Stimulated activated CD4-positive, alpha-beta T cell treated with anti-CD3 and anti-CD28 coated beads, Interleukin-4, amount 100 ng/mL, for 24 hours (primary cell): ENCODE measurements around the gene RSPH6A.

Experiments
- DNase-seq: peaks from one replicate; pipeline ENCODE4 v3.0.0-alpha.2; 2020

Gene RSPH6A

DNA sequence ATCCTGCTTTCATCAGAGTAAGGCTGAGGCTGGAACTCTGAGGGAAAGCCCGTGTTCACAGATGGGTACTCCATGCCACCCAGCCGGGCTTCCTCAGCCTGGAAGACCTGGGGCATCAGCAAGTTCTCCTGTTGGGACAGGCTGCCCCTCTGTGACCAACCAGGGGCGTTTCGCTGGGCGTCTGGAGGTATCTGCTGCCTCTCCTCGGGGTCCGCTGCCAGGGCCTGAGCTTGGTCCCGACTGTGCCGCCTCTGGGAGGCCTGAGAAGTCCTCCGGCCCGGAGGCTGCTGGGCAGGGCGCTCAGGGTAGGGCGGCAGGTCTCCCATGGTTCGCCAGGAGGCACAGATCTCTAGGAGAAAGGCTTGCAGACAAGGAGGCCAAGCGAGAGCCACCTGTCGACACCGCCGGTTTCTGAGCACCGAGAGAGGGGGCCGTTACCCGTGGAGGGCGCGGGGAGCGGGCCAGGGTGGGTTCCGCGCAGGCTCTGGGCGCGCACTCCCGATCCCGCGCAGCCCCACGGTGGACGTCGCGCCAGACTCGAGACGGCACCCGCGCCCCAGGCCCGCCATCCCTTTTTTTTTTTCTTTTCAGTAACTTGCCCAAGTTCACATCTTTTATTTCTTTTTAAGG is at the start of gene RSPH6A:
Gene RSPH6A, minus strand, starts transcription at position 458 of the 630 bp plus-strand sequence. Its CDS starts 132 bp downstream, at position 326.
- no peak for DNase-seq

DNA sequence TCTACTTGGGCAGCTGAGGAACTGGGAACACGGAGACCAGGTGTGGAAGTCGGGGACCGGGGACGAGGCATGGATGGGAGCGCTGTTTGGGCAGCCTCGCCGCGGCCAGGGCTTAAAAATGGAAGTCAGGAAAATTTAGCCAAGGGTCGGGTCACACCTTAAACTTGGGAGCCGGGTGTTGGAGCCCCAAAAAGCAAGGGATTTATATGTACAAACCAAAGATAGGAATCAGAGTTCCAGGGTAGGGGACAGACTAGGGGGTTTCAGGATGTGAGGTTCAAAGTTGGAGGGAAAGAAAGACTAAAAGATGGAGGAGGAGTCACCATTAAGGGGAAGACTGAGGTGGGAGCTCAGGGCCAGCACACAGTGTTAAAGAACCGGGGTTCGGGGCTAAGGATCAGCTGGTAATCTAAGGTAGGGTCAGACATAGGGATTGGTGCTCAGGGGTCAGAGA is 49.5 kb upstream of the RSPH6A start:
- no peak for DNase-seq

DNA sequence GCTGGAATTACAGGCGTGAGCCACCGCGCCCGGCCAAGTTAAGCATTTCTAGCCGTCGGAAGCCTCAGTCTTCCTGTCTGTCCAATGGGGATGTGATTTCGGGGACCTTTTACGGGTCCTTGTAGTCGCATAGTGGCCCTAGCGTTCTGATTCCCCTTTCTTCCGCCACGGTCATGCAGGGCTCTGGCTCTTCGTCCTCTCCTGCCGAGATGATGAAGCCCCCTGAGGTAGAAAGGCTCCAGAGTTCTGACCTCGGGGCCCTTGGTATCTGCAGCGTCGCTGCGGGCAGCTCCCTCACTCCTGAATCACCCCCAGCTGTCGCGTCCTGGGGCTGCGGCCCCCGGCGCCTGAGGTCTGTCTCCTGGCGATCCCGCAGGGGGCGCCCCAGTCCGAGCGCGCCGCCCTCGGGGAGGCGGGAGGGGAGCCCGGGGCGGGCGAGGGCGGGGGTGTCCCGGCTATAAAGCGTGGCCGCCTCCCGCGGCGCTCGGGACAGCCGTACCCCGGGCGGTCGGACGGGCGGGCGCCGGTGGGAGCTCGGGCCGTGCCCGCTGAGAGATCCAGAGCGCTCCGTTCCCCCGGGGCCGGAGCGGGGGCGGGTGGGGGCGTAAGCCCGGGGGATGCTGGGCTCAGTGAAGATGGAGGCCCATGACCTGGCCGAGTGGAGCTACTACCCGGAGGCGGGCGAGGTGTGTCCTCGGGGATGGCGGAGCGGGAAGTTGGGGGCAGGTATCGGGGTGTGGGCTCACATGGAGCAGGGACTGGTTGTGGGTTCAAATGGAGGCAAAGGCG is 48.9 kb upstream of the RSPH6A start, which contains the start of gene FOXA3:
Gene FOXA3, plus strand, starts transcription at position 487 of the 789 bp plus-strand sequence. Its CDS starts 131 bp downstream, at position 618.
- DNase-seq, result peak; percentile 55

DNA sequence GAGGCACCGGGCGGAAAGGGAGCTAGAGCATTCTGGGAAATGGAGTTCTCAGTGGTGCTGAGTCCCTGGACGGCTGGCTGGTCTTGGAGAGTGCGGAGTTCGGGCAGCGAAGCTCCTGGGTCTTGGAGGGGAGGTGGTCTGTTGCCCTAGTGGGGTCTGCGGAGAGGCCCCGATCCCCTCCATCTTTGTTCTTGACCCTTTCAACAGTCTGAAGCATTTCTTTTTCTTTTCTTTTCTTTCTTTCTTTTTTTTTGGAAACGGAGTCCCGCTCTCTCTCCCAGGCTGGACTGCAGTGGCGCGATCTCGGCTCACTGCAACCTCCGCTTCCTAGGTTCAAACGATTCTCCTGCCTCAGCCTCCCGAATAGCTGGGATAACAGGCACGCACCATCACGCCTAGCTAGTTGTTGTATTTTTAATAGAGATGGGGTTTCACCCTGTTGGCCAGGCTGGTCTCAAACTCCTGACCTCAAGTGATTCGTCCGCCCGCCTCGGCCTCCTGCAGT is 48.3 kb upstream of the RSPH6A start:
- no peak for DNase-seq

DNA sequence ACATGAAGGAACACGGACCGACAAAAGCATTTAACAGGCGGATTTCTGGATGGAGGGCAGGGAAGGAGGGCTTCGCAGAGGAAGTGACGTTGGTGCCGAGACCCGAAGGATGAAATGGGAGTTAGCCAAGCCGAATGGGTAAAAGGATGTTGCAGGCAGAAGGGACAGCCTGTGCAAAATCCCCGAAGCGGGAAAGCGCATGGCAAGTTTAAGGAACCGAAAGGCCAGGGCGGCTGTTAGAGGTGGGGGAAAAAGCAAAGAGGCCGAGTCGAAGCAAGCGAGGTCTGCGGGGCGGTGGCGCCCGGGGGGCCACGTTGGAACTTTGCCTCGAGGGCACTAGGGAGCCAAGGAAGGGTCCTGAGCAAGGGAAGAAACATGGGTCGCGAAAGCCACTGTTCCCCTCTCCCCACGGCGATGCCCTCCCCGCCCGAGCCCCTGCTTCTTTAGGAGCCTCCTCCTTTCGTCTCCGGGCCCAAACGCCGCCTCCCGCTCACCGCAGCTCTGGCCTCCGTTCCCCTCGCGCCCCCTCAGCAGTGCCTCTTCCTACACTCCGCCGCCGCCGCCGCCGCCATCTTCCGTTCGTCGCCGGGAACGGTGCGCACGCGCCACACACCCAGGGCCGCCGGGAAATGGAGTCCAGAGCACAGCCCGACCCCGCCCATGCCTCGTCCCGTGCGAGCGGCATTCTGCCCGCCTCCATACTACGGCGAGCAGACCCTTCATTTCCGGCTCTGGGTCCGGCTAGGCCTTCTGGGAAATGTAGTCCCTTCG is 47.6 kb upstream of the RSPH6A start, which contains the start of gene SYMPK:
Gene SYMPK, minus strand, starts transcription at position 584 of the 771 bp plus-strand sequence. CDS start 8,652 bp downstream, outside the sequence.
- peak; percentile 99 for DNase-seq

DNA sequence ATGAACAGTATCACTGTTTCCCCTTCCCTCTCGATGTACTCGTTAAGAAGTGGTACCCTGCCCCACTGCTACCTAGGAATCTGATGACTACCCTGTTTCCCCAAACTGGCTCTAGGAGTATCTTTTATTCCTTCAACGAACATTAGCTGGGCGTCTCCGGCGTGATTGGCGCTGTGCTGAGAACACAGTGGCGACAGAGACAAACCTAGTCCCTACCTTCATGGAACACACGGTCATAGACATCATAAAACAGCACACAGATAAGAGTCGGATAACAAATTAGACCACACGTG is 47.1 kb upstream of the RSPH6A start:
- DNase-seq, result no peak

DNA sequence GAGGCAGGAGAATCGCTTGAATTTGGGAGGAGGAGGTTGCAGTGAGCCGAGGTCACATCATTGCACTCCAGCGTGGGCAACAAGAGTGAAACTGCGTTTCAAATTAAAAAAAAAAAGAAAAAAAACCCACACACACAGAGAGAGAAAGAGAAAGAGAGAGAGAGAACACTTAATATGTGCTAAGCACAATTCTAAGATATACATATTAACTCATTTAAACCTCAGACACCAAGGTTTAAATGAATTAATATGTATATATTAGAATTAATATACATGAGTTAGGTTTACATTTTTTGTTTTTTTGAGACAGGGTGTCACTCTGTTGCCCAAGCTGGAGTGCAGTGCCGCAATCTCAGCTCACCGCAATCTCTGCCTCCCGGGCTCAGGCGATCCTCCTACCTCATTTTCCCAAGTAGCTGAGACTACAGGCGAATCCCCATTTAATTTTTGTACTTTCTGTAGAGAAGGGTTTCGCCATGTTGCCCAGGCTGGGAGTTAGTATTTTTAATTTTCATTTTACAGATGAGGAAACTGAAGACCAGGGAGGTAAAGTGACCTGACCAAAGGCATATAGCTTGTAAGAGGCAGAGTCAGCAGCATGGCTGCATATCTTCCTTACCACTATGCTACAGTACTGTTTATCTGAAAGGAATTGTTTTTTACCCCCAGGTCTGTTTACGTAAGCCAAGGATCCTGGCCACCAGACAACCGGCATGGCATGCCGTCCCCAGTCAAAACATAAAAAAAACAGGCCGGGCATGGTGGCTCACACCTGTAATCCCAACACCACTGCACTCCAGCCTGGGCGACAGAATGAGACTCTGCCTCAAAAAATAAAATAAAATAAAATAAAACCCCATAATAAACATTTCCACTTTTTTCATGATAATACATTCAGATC is 45.5 kb upstream of the RSPH6A start:
- DNase-seq, result no peak

DNA sequence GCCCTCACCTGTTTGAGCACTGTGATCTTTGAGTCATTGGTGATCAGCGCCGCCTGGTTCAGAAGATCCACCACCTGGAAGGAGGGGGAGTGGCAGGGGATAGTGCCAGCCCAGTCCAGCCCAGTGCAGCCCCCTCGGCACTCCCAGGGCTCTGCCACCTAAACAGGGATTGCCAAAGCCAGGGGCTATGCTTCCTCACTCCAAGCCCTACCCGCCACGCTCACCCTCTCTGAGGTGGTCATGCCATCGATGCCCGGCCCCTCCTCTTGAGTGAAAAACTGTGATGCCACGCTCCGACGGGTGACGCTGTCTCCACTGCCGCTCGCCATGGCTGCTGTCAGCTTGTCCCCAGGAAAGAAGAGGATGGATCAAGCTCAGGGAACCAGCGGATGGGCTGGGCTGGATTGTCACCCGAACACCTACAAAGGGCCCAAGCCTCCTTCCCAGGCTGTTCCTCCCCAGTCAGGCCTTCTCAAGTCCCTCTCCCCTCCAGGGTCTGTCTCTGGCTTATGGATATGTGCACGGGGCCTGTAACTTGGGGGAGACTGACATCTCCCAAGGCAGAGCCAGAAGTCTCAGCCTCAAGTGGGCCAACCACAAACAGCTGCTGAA is 39.2 kb upstream of the RSPH6A start:
- no peak for DNase-seq

DNA sequence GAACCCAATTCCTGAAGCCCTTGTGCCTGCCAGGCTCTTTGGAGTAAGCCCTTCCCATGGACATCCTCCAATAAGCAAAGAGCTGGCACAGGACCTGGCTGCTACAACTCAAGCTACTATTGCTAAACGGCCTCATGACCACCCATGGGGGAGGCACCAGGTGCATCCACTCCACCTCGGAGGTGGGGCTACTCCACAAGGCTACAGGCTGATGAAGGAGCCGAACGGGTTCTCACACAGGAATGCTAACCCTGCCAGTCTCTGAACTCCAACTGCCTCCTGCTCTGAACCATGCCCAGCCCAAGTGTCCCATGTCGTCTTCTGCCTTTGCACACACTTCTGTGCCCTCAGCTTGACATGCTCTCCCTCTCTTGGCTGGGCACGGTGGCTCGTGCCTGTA is 37.9 kb upstream of the RSPH6A start:
- no peak for DNase-seq

DNA sequence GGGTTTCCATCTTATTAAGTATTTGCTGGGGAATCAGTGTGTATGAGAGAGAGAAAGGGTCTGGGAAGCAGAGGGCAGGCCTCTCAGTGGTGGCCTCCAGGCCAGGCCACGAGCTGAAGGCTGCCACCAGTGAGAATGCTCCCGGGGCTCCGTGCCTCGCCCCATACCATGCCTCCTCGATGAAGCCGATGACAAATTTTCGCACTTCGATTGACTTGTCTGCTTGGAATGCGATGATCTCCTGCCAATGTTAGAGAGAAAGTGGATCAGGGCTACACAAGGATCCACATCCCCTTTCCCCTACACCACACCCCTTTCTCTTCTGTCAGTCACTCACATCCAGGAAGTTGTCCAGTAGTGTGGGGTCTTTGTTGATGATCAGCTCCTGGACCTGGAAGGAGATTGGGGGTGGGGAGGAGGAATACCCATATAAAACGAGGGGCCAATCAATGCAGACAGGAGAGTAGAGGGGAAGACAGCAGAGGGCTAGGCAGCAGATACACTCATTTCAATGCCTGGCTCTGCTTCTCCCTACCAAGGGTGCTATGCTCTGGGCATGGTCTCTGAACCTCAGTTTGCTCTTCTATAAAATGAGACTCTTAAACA is 37.1 kb upstream of the RSPH6A start:
- DNase-seq, result no peak

DNA sequence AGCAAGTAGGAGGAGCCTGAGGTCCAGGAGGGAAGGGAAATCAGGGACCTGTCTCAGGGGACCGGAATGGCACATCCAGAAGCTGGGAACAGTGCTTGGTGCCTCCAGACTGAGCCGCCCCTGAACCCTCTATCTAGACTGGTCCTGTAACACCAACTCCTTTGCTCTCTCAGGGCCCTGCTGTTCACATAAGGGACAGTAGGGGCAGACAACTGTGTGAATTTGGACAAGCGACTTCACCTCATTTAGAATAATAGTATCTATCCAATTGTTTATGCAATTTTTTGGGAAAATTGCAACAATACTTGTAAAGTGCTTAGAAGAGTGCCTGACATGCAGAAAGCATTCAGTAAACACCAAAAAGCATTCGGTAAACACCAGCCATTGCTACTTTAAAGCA is 33.8 kb upstream of the RSPH6A start:
- no peak for DNase-seq

DNA sequence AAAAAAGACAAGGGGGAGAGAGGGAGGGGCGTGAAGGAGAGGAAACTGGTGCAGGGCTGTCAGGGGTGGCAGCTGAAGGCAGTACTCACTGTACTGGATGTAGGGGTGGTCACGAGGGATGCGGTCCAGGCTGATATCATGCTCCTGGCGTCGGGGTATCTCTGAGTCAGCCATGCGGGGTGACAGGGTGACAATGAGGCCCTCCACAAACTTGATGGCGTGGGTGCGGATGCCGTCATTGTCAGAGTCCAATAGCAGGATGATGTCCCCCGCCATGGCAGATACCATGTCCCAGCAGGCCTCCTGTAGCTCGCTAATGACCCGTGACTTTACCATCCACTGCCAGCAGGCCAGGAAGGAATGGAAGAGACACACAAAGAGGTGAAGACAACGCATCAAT is 32.6 kb upstream of the RSPH6A start:
- no peak for DNase-seq

DNA sequence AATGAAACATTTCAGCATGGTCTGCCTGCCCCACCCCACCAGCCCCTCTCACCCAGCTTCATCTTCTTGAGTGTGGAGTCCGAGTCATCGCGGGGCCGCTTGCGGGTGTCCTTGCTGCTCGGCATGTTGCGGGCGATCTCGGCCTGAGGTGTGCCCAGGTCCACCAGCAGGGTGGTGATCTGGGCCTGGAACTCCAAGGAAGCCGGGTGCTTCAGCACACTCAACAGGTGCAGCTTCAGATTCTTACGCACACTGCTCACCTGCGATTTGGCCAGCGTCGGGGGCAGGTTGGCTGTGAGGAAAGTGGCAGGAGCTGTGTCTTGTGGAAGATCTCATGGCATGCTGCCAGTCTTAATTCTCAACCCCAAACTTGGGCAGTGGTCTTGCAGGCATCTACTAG is 27.1 kb upstream of the RSPH6A start:
- DNase-seq, result no peak

DNA sequence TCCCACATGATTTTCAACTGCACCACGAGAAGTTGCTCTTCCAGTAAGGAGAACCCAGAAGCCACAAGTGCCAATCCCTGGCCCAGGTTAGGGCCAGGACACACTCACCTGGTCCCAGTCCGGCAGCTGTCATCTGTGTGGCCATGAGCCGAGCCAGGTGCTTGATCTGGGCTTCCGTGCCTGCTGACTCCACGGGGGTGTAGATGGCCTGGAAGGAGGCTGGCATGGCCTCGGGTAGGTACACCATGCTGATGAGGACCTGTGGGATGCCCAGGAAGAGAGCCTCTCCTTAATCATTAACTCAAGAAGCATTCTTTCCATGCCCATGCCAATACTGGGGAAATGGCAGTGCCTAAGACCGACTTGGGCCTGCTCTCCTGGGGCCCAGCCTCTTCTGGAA is 19.9 kb upstream of the RSPH6A start:
- no peak for DNase-seq

DNA sequence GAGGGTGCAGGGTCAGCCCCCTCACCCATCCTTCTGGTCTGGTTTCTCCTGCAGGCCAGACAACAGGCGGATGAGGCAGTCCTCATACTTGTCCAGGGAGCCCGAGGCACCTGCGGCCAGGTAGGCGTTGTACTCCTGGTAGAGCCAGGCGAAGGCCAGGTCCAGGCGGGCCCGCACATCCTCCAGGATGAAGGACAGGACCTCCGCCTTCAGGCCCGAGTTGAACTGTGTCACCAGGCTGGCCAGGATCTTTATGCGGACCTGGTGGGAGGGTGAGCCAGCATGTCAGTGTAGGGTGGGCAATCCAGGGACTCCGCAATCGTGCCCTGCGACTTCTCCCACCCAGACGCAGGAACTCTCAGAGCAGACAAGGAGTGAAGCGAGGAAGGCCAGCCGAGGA is 13.8 kb upstream of the RSPH6A start:
- DNase-seq, result no peak

DNA sequence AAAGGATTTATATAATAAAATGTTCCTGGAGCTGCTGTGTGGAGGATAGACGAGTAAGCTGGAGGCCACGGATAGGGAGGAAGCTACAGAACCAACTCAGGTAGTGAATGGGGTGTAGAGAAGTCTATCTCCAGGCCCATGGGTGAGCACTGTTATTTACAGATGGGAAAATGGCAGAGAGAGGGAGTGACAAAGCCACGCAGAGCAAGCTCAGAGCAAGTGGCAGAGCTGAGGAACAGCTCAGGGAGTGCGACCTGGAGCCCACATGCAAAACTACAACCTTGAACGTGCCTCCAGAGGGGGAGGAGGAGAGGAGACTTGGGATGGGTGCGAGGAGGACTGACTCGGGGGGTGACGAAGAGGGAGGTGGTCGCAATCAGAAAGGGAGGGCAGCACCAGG is 13.4 kb upstream of the RSPH6A start:
- no peak for DNase-seq

DNA sequence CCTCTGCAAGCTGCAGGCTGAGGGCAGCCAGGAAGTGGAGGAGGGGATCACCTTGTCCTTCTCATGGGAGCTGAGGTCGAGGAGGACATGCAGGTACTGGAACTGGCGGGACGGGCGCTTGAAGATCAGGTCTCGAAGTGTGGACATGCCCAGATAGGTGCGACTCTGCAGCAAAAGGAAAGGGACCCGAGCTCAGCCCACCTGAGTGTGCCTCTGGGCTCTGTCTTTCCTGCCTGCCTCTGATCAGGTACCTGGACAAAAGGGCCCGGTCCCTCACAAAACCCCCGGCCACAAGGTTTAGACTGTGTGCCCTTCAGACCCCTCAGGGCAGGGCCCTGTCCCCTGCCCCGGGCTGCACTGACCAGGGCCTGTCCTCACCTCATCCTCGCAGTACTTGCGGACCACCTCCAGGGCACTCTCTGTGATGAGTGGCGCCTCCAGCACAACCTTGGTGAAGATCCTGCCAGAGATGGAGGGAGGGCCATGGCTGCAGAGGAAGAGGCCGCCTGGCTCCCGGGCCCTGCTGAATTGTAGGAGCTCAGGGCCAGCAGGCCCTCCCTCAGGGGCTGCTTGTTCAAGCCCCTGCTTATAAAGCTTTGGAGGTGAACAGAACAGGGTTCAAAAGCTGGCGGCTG is 12.5 kb upstream of the RSPH6A start:
- DNase-seq, result no peak

DNA sequence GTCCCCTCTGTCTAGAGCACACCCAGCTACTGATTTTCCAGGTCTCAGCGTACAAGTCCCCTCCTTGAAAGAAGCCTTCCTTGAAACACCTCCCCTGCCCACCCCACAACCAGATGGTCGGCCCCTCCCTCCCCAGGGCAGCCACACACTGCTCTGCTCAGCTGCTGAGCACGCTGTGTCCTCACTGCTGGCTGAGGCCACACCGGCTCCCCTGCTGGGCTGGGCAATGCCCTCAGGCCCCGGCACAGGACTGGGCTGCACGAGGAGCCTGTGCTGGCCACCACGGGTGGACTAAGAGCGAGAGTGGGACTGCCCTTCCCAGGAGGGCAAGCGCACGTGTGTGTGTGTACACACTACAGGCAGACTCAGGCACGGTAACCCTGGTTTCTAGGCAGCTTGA is 11.8 kb upstream of the RSPH6A start:
- DNase-seq, result no peak

DNA sequence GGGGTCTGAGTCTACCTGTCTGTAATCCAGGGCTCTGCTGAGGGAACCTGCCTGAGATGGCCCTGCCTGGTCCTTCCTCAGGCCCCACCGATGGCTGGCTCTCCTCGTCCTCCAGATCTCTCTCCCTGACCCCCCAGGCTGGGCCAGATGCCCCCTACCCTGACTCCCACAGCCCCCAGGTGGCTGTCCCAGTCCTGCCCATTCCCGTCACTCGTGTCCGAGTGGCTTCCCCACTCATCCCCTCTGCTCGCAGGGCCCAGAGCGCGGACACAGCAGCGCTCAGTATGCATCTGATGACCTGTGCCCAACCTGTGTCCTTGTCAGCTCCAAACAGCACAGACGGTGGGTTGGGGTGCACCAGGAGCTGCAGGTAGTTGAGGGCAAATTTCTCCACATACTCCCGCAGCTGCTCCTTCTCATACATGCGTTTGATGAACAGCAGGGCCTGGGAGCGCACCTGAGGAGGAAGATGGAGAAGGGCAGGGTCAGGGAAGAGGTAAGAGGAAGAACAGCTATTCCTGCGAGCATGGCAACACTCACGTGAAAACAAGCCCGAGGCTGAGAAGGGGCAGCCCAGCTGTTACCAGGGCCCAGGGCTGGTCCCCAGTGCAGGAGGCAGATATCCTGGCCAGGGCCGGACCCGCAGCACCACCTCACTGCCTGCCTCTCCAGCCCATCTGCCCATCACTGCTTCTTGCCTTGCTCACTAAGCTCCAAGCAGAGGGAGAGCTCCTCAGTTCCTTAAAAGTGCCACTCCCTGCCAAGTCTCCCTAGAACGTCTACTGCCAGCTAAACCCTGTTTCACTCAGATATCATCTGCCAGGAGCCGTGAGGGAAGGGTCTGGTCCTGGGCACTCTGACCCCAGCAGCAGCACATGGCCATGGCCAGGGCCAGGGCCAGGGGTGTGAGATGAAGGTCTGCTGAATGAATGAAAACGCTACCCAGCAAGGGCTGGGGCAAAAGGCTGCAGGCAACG is 11.1 kb upstream of the RSPH6A start:
- DNase-seq, result no peak

DNA sequence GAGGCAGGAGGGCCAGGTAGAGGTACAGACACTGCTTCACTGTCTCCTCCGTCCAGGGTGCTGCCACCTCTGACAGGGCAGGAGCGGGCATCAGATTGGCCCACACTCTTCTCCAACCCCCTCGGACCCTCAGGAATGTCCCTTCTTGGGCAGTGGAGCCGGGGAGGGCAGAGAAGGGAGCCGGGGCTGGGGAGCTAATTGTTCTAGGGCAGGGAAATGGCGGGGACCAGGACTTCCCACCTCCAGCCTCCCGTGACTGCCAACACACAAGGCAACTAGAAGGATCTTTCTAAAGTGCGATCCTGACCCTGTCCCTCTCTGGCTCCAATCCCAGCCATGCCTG is 10.1 kb upstream of the RSPH6A start:
- no peak for DNase-seq
